Measurements from ENCODE around the gene CFDP1.

GRCh38 chr16:75326333-75326732, 107.0 kb downstream of the CFDP1 start:
- TF ChIP-seq ZNF354C (tag by site-specific recombination; IDR thresholded peaks at IDR 0.05; ENCODE audit: borderline replicate concordance, low read depth): no peak
- TF ChIP-seq PATZ1 (tag by site-specific recombination; IDR thresholded peaks at IDR 0.05): no peak
- no peak for TF ChIP-seq CTCF (tag by site-specific recombination; IDR thresholded peaks at IDR 0.05)
- TF ChIP-seq ZBTB48 (tag by site-specific recombination; IDR thresholded peaks at IDR 0.05): no peak
- TF ChIP-seq ZNF175 (tag by site-specific recombination; IDR thresholded peaks at IDR 0.05): no peak
- TF ChIP-seq ZSCAN5A (tag by site-specific recombination; IDR thresholded peaks at IDR 0.05): no peak
- TF ChIP-seq ZNF416 (tag by site-specific recombination; IDR thresholded peaks at IDR 0.05): no peak
- no peak for TF ChIP-seq ELK4 (IDR thresholded peaks at IDR 0.05; ENCODE audit: borderline replicate concordance, low read depth, low read length)
